K562 (cell line): Measurements from ENCODE around the gene UTP20. TPM values are rescaled to one million over a fixed set of nuclear protein-coding genes. Genes with fewer than 3 reads are reported as not detected.

Source experiments
- ATAC-seq: fragments of 200-7000 bp; cut with Tn5 transposase; 3 replicates; pipeline ENCODE4 v1.9.1; 2020; ENCODE audit warnings: moderate library complexity
- BruUV-seq: library from RNA; stranded (reverse); fragments of 400-500 nt; replicated peaks from 2 replicates; lab custom pipeline; 2021; lab: Mats Ljungman, UMichigan
- CTCF ChIA-PET: fragments of 300-600 bp; formaldehyde crosslinking; extraction: SDS; loops from one replicate; lab custom pipeline; 2021; ENCODE audit warnings: low intra/inter-chr PET ratio; lab: Yijun Ruan, JAX
- POLR2A ChIA-PET: fragments of 300-600, 350-650 bp; sonication (Branson Sonifier 250); formaldehyde crosslinking; extraction: SDS; loops from one replicate; lab custom pipeline; 2021; ENCODE audit warnings: antibody characterized with exemption, inconsistent platforms; lab: Yijun Ruan, JAX
- DNase-seq, 4 experiments: peaks; one replicate each; pipeline versions ENCODE4 v3.0.0 to v3.0.0-alpha.2; 2011 to 2018; ENCODE audit warnings: low spot score in 3 of 4, mixed read lengths in 3 of 4; ENCODE audit errors: extremely low read depth in 1 of 4
- FAIRE-seq: peaks from 2 replicates; lab custom pipeline; 2011; peaks lifted over from hg19 to GRCh38; lab: Jason Lieb, UNC
- H2AFZ ChIP-seq: 2 replicates; pipeline ENCODE4 v1.6.0; 2011; ENCODE audit warnings: low read depth, low read length, control low read depth, inconsistent platforms
- H3K27ac ChIP-seq: fragments of 200-600 bp; 3 replicates; pipeline ENCODE4 v1.8.0; 2011; ENCODE audit warnings: low read depth, mild to moderate bottlenecking, control low read depth, inconsistent platforms, low read length, moderate library complexity, mixed read lengths; ENCODE audit errors: extremely low read depth
- H3K27me3 ChIP-seq, 2 experiments: fragments of 300-600 bp in 1 of 2; 2 replicates in 1 of 2; 3 replicates in 1 of 2; pipeline versions ENCODE4 v1.6.0 to v1.8.0; 2011; ENCODE audit warnings: inconsistent platforms in 2 of 2, low read length in 2 of 2, mild to moderate bottlenecking in 1 of 2, mixed read lengths in 1 of 2, moderate library complexity in 1 of 2; ENCODE audit not compliant: control insufficient read depth in 2 of 2, insufficient read depth in 2 of 2
- H3K36me3 ChIP-seq: fragments of 300-600 bp; 3 replicates; pipeline ENCODE4 v1.8.0; 2011; ENCODE audit warnings: mild to moderate bottlenecking, low read length, inconsistent platforms; ENCODE audit not compliant: control insufficient read depth, insufficient read depth
- H3K4me1 ChIP-seq, 2 experiments: fragments of 200-600 bp in 1 of 2; replicated peaks in 1 of 2; 2 replicates in 1 of 2; 3 replicates in 1 of 2; pipeline versions ENCODE4 v1.5.1 to v1.8.0; 2011; ENCODE audit warnings: inconsistent platforms in 2 of 2, low read length in 2 of 2, mild to moderate bottlenecking in 1 of 2, mixed read lengths in 1 of 2, moderate library complexity in 1 of 2; ENCODE audit not compliant: control insufficient read depth in 2 of 2, insufficient read depth in 2 of 2
- H3K4me2 ChIP-seq: 2 replicates; pipeline ENCODE4 v1.6.1; 2011; ENCODE audit warnings: low read length, control low read depth, inconsistent platforms, mixed read lengths; ENCODE audit not compliant: insufficient read depth
- H3K4me3 ChIP-seq: fragments of 200-600 bp; sonication (generic), shearing (Covaris generic); 2 replicates; pipeline ENCODE4 v1.5.1; 2016; ENCODE audit warnings: control low read depth, inconsistent platforms
- H3K79me2 ChIP-seq: fragments of 200-600 bp; 3 replicates; pipeline ENCODE4 v1.8.0; 2011; ENCODE audit warnings: low read length, inconsistent platforms; ENCODE audit not compliant: control insufficient read depth, insufficient read depth
- H3K9ac ChIP-seq, 2 experiments: 2 replicates each; pipeline versions ENCODE4 v1.6.0 to v1.6.1; 2011; ENCODE audit warnings: low read depth in 2 of 2, low read length in 2 of 2, control low read depth in 1 of 2, inconsistent platforms in 1 of 2, mild to moderate bottlenecking in 1 of 2, mixed read lengths in 1 of 2; ENCODE audit not compliant: insufficient read depth in 1 of 2
- H3K9me1 ChIP-seq: one replicate; pipeline ENCODE4 v1.6.0; 2011; ENCODE audit warnings: inconsistent platforms, mild to moderate bottlenecking, low read length, moderate library complexity; ENCODE audit not compliant: control insufficient read depth, insufficient read depth
- H3K9me3 ChIP-seq: replicated peaks from 2 replicates; pipeline ENCODE4 v1.5.1; 2011; ENCODE audit warnings: low read depth, low read length, inconsistent platforms; ENCODE audit not compliant: control insufficient read depth, insufficient read depth
- H4K20me1 ChIP-seq: replicated peaks from 2 replicates; pipeline ENCODE4 v1.6.1; 2011; ENCODE audit warnings: low read length, inconsistent platforms, mixed read lengths; ENCODE audit not compliant: control insufficient read depth, insufficient read depth
- PCBP2 ChIP-seq: fragments of 200-400 bp; formaldehyde crosslinking; IDR thresholded peaks from 2 replicates; pipeline ENCODE4 v1.6.1; 2018; ENCODE audit warnings: low read length, low read depth, mild to moderate bottlenecking, moderate library complexity; ENCODE audit not compliant: poor library complexity, severe bottlenecking
- ZNF134 ChIP-seq: fragments of 250-450 bp; sonication (Bioruptor Pico); conservative IDR thresholded peaks from 2 replicates; pipeline ENCODE4 v1.4.0; 2020
- WGBS: fragments of 100-300 bp; shearing (Covaris generic); methylation state at CpG from one replicate; pipeline ENCODE4 v1.1.6; 2016; ENCODE audit warnings: low coverage, mixed read lengths; ENCODE audit not compliant: insufficient coverage; ENCODE audit errors: missing lambda C conversion rate; 5-methylcytosine and 5-hydroxymethylcytosine counted together
- in situ Hi-C: fragments of 300-500 bp; cut with MboI; formaldehyde crosslinking; loops from 4 replicates; pipeline ENCODE4 v1.15.0; 2018; ENCODE audit warnings: inconsistent platforms, mixed read lengths
- intact Hi-C: fragments of 100-400 bp; cut with micrococcal nuclease; formaldehyde crosslinking; loops from 2 replicates; pipeline ENCODE4 v1.14.2; 2022
- polyA plus RNA-seq, 8 experiments: library from polyadenylated mRNA; depleted of rRNA in 4 of 8; stranded (reverse) in 5 of 8; unstranded in 3 of 8; fragments of >200 nt; fragmentation: Nextera tagmentation in 2 of 8; fragmentation: Illumina TruSeq in 1 of 8; extraction: Ambion mirVana in 2 of 8; extraction: Trizol in 1 of 8; gene quantifications; 2 replicates each; pipeline versions ENCODE4 v1.2.1 to v1.2.3, GENCODE V29; 2011 to 2014; ENCODE audit warnings: inconsistent platforms in 1 of 8, missing spikeins in 1 of 8
- total RNA-seq, 7 experiments: library from RNA; depleted of rRNA in 6 of 7; stranded (reverse); fragments of >200 nt in 6 of 7; fragmentation: Illumina TruSeq in 2 of 7; extraction: Trizol in 2 of 7; gene quantifications; 2 replicates each; pipeline versions ENCODE4 v1.2.1 to v1.2.3, GENCODE V29; 2011 to 2021; ENCODE audit warnings: low replicate concordance in 1 of 7
- TF ChIP-seq, protein P1 (sequence below), 2 experiments: IDR thresholded peaks in 1 of 2; conservative IDR thresholded peaks in 1 of 2; 2 replicates each; pipeline ENCODE4 v1.6.1; 2016; ENCODE audit warnings: low read depth in 2 of 2, mild to moderate bottlenecking in 1 of 2, missing compliant biosample characterization in 1 of 2, missing genetic modification characterization in 1 of 2, moderate library complexity in 1 of 2
- TF ChIP-seq, protein P2 (sequence below): fragments of 450-650 bp; formaldehyde crosslinking; IDR thresholded peaks from 2 replicates; pipeline ENCODE4 v1.4.0; 2020; ENCODE audit warnings: mild to moderate bottlenecking
- TF ChIP-seq, protein P3 (sequence below): fragments of 450-650 bp; formaldehyde crosslinking; IDR thresholded peaks from 2 replicates; pipeline ENCODE4 v1.4.0; 2022; ENCODE audit warnings: missing genetic modification characterization

UTP20 gene
- total and polyA plus RNA-seq, 9 of the 15 experiments (the other 6 are each of a cell fraction or from before 2014, with no cell fraction given), result 4.3 to 41.3 (median 20.7) TPM

DNA sequence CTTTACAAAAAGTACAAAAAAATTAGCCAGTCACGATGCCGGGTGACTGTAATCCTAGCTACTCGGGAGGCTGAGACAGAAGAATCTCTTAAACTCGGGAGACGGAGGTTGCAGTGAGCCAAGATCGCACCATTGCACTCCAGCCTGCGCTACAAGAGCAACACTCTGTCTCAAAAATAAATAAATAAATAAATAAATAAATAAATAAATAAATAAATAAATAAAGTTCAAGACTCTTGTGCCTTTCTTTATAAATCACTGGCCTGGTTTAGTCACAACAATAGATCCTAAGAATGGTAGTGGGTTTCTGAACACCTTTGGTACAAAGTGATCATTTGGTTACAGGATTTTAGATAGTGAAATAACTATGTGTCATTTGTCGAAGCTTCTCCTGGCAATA is 81.5 kb downstream of the UTP20 start (continued):
- TF ChIP-seq, protein P1, sequence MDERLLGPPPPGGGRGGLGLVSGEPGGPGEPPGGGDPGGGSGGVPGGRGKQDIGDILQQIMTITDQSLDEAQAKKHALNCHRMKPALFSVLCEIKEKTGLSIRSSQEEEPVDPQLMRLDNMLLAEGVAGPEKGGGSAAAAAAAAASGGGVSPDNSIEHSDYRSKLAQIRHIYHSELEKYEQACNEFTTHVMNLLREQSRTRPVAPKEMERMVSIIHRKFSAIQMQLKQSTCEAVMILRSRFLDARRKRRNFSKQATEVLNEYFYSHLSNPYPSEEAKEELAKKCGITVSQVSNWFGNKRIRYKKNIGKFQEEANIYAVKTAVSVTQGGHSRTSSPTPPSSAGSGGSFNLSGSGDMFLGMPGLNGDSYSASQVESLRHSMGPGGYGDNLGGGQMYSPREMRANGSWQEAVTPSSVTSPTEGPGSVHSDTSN (CRISPR knock-in tag; IDR thresholded peaks at IDR 0.05; ENCODE audit: low read depth), result no peak
- TF ChIP-seq, protein P1 (tag; conservative IDR thresholded peaks at IDR 0.05; ENCODE audit: low read depth), result no peak
- no peak for TF ChIP-seq PCBP2
- TF ChIP-seq, protein P2, sequence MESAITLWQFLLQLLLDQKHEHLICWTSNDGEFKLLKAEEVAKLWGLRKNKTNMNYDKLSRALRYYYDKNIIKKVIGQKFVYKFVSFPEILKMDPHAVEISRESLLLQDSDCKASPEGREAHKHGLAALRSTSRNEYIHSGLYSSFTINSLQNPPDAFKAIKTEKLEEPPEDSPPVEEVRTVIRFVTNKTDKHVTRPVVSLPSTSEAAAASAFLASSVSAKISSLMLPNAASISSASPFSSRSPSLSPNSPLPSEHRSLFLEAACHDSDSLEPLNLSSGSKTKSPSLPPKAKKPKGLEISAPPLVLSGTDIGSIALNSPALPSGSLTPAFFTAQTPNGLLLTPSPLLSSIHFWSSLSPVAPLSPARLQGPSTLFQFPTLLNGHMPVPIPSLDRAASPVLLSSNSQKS (CRISPR knock-in tag), result no peak
- TF ChIP-seq ZNF134 (CRISPR knock-in tag), result no peak
- TF ChIP-seq, all 486 proteins: peak for 0

DNA sequence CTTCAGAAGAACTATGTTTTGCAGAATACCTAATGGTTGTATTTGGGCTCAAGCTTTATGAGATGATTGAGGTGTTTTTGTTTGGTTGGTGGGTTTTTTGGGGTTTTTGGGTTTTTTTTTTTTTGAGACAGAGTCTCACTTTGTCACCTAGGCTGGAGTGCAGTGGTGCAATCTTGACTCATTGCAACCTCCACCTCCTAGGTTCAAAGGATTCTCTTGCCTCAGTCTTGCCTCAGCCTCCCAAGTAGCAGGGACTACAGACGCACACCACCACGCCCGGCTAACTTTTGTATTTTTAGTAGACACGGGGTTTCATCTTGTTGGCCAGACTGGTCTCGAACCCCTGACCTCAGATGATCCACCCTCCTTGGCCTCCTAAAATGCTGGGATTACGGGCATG is 88.1 kb downstream of the UTP20 start:
- ATAC-seq (no peak), FAIRE-seq (no peak)
- TF ChIP-seq, protein P3, sequence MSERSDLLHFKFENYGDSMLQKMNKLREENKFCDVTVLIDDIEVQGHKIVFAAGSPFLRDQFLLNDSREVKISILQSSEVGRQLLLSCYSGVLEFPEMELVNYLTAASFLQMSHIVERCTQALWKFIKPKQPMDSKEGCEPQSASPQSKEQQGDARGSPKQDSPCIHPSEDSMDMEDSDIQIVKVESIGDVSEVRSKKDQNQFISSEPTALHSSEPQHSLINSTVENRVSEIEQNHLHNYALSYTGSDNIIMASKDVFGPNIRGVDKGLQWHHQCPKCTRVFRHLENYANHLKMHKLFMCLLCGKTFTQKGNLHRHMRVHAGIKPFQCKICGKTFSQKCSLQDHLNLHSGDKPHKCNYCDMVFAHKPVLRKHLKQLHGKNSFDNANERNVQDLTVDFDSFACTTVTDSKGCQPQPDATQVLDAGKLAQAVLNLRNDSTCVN (CRISPR knock-in tag), result no peak
- TF ChIP-seq, all 486 proteins: peak for 0
- WGBS, result 90% methylated on average over 6 of the region's 6 CpGs
- no peaks in the 10 kb centered on the region for H3K9me3 ChIP-seq
- peaks cover 91% of the 10 kb centered on the region for H3K36me3 ChIP-seq
- H3K9me1 ChIP-seq, result no peaks in the 10 kb centered on the region
- no peaks in the 10 kb centered on the region for H3K79me2 ChIP-seq
- in situ Hi-C loops, result no loop called here
- no peak overlapping the region for H2AFZ ChIP-seq
- no peak overlapping the region for H3K4me2 ChIP-seq
- DNase-seq, result no peak
- no peak overlapping the region for H3K9ac ChIP-seq
- no peak overlapping the region for H3K4me3 ChIP-seq
- H3K4me1 ChIP-seq, result no peaks in the 10 kb centered on the region
- no peaks in the 10 kb centered on the region for H3K27me3 ChIP-seq
- intact Hi-C loops, result no loop called here
- POLR2A ChIA-PET, result interaction anchor here (0.7 to 1.0 kb wide), 2 partner anchors 11 to 631 kb away, joined by 4 to 5 read pairs; no protein-coding TSS in a partner anchor
- H3K27ac ChIP-seq, result no peak overlapping the region
- CTCF ChIA-PET, result no interaction called here
- no TSS peak for BruUV-seq
- no peaks in the 10 kb centered on the region for H4K20me1 ChIP-seq
